GM11168 (cell line): ENCODE measurements around the gene MPPED2.

Source experiments
- in situ Hi-C: fragments of 300-500 bp; cut with MboI; formaldehyde crosslinking; loops from one replicate; pipeline ENCODE4 v1.12.0; 2022; ENCODE audit warnings: low sequenced_read_pairs; ENCODE audit not compliant: unreplicated experiment

Gene MPPED2

GRCh38 chr11:30458541-30458940 is 127.6 kb downstream of the MPPED2 start:
- in situ Hi-C loops = no loop called here

DNA sequence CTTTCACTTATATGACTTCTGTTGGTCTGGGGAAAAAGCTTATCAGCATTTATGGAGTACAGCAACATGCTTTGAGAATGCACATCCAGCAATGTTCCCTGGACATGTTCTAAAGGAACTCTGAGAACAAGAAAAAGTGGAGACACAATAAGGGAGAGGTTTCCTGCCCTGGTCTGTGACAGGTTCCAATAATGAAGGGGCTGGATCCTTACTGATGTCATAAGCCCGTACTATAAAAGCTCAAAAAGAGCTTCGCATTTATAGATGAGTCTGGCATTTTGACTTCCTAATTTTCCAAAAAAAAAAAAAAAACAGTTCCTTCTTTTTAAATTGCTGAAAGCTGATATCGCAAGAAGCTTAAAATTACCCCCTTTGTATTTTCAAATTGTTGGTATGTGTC is 129.1 kb downstream of the MPPED2 start:
- in situ Hi-C loops = no loop called here

DNA sequence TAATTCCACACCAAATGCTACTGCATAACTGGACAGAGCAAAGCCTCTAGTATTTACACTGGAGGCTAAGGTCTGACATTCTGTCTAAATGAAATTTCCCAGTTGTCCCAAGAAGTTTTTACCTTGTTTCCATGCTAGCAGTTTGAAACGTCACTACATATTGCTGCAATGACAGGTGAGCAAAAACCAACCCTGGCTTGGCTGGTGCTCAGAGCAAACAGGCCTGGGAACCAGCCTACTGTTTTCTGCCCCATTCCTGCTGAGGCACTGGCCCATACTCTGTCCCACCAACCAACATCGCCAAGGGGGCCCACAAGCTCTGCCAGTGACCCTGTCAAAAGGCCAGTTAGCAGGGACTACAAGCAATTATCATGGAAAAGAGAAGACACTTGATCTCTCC is 131.1 kb downstream of the MPPED2 start:
- in situ Hi-C loops = no loop called here

GRCh38 chr11:30454541-30454940 is 131.6 kb downstream of the MPPED2 start:
- in situ Hi-C loops = no loop called here

- in situ Hi-C loops = no loop called here
Observed at GRCh38 chr11:30454111-30454510, 132.0 kb downstream of the MPPED2 start.

DNA sequence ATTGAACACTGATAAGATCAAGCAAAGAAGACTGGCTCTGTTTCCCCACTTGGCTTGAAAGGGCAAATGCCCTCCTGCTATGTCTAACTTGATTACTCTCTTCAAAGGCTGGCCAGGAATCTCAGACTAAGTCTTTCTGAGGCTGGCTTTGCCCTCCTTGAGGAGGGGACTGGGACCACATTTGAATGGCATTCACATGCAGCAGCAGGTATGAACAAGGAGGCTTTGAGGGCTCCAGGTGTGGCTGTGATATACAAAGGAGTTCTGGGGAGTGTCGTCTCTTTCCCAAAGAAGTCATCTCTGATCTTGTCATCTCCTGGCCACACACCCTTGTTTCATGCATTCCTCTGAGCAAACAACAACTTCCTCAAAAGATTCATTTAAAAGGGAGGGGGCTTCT is 132.4 kb downstream of the MPPED2 start:
- in situ Hi-C loops = no loop called here

DNA sequence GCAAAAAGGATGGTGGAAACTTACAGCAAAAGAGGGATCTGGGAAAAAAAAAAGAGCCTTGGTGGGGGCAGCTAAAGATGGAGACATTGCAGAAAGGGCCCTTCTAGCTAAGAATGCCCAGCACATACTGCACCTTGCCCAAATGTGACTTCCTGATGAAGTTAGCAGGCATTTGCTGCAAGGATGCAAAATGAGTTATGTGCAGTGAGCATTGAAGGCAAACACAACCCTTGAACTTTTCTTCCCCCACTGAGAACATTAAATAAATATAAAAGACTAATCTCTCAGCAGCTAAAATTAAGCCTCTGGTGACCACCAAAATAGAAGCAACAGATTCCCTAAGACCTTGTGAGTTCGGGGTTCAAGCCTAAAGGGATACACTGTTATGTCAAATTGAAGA is 133.3 kb downstream of the MPPED2 start:
- in situ Hi-C loops = no loop called here

GRCh38 chr11:30452114-30452513 is 134.0 kb downstream of the MPPED2 start:
- in situ Hi-C loops = no loop called here

DNA sequence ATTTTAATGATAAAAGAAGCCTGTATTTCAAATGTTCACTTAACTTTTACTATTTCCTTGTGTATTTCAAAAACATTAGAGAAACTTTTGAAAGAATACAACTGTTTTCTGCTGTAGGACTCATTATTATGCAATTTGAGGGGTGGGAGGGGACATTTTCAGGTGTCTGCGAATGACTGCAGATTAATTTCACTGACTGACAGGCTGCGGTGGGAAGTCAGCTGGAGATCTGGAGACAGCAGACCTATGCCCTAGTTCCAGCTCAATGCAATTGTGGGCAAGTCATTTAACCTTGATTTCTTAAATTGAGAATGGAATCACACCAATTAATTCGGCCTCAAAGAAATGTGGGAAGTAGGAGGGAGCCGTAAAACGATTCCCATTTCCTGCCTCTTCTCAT is 134.5 kb downstream of the MPPED2 start:
- in situ Hi-C loops = no loop called here

DNA sequence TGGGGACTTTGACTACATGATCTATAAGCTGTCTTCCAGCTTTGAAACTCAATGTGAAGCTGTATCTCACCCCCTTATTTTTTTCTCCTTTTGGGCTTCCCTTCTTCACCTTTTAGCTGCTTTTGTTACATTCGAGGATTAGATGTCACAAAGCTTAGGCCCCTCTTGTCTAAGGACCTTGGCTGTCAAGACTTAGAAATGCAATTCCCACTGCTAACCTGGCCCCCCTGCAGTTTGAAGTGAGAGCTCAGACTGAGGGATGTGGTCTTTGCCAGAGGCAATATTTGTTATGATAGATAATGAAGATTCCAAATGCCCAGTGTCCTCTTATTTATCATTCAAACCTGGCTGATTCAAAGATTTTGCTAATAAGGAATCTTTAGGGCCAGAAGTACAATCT is 135.0 kb downstream of the MPPED2 start:
- in situ Hi-C loops = no loop called here

- in situ Hi-C loops = no loop called here
Observed at GRCh38 chr11:30447058-30447640, 139.0 kb downstream of the MPPED2 start.

DNA sequence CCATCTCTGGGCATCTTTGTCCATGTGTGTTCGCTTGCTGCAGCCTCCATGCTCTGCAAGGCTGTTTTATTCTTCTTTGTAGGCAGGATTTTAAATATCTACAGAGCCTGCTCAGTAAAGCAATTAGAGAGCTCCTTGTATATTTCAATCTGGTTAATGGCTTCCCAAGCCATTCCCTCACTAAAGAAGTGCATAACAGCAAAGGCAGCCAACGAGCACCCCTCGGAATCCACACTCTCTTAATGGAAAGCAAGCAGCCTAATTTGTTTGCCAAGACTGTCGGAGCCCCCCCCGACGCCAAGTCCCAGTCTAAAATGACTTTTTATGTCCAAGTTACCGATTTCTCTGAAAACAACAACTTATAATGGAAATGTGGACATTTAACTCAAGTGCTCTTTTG is 139.6 kb downstream of the MPPED2 start:
- in situ Hi-C loops = no loop called here

- in situ Hi-C loops = no loop called here
Observed at GRCh38 chr11:30445056-30445455, 141.1 kb downstream of the MPPED2 start.

GRCh38 chr11:30440510-30440909 is 145.6 kb downstream of the MPPED2 start:
- in situ Hi-C loops = no loop called here

GRCh38 chr11:30436801-30437200 is 149.4 kb downstream of the MPPED2 start:
- in situ Hi-C loops = no loop called here

DNA sequence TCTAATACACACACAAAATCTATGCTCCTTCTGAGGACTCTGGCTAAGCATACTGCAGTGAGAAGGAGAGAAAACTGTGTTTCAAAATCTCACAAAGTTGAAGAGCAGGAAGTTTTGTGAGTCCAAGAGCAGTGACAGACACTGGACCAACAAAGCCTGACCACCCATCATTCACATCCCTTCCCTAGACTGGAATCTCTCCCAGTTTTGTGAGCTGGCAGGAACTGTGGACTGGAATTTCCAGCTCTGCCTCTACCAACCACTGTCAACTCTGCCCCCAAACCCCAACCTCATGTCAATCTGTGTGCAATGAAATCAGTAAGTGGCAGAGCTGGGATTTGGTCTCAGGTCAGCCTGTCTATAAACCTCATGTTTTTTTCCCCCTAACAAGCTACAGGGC is 150.7 kb downstream of the MPPED2 start:
- in situ Hi-C loops = no loop called here

DNA sequence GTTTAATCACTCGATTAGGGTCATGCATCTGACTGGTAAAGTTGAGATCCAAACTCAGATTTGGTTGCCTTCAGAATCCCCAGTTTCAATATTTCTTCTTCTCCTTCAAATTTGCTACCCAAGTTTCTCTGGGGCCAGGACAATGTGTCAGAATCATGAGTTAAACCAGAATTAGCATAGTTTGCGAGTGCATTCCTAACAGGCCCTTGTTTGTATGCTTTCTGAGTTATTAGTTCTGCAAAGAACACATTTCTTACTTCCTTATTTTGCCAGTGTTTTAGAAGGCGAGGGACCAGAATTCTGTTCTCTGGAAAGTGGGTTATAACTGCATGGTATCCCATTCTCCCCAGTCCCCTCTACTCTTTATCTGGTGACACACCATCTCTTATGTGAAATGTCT is 151.3 kb downstream of the MPPED2 start:
- in situ Hi-C loops = no loop called here

DNA sequence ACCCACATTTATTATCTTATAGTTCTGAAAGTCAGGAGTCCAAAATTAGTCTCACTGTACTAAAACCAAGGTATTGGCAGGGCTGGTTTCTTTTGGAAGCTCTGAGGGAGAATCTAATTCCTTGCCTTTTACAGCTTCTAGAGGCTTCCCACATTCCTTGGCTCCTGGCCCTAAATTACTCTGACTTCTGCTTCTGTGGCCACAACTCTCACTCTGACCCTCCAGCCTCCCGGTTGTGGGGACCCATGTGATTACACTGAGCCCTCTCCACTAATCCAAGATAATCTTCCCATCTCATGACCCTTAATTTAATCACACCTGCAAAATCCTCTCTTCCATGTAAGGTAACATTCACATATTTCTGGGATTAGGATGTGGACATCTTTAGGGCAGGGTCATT is 152.3 kb downstream of the MPPED2 start:
- in situ Hi-C loops = no loop called here

GRCh38 chr11:30432716-30433115 is 153.4 kb downstream of the MPPED2 start:
- in situ Hi-C loops = no loop called here

- in situ Hi-C loops = no loop called here
Observed at GRCh38 chr11:30432178-30432577, 154.0 kb downstream of the MPPED2 start.

GRCh38 chr11:30431127-30431814 is 154.9 kb downstream of the MPPED2 start:
- in situ Hi-C loops = no loop called here

DNA sequence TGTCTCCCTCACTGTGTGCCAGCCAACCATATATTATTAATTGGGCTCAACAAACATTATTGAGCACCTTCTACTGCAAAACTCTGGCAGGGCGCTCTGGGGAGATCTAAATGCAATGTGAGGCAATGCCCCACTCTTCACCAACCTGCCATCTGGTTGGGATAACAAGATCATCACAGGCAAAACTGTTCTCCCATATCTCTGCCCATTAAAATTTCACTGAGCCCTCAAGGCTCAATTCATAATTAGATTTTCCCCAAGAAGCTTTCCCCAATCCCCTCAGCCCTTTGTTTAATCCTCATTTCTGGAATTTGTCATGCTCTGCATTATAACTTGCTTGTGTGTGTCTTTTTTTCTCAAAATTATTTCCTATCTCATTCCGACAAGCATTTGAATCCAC is 156.6 kb downstream of the MPPED2 start:
- in situ Hi-C loops = no loop called here
